NCI-H345 treated with DMSO at 0.1 percent for 48 hours (cell line): ENCODE data around the gene CHST11.

Experiments
- DNase-seq: peaks from one replicate; lab custom pipeline; 2025; ENCODE audit not compliant: unreplicated experiment; lab: John Stamatoyannopoulos, UW

Gene CHST11

GRCh38 chr12:104709692-104710435, 253.1 kb downstream of the CHST11 start:
- DNase-seq, result no peak

GRCh38 chr12:104710940-104711689, 254.4 kb downstream of the CHST11 start:
- no peak for DNase-seq

GRCh38 chr12:104712477-104712876, 255.7 kb downstream of the CHST11 start:
- no peak for DNase-seq

- DNase-seq, result no peak
These were observed 256.2 kb downstream of the CHST11 start for GRCh38 chr12:104712968-104713367.

GRCh38 chr12:104713444-104713843, 256.7 kb downstream of the CHST11 start:
- no peak for DNase-seq

- no peak for DNase-seq
These were observed 257.6 kb downstream of the CHST11 start for GRCh38 chr12:104714369-104714768.

GRCh38 chr12:104716172-104716571, 259.4 kb downstream of the CHST11 start:
- DNase-seq, result no peak

- peak; percentile 38 for DNase-seq
These were observed 261.7 kb downstream of the CHST11 start for GRCh38 chr12:104718304-104718929.

- no peak for DNase-seq
These were observed 263.1 kb downstream of the CHST11 start for GRCh38 chr12:104719700-104720338.

- DNase-seq, result no peak
These were observed 263.7 kb downstream of the CHST11 start for GRCh38 chr12:104720339-104721038.

GRCh38 chr12:104721039-104721405, 264.3 kb downstream of the CHST11 start:
- no peak for DNase-seq

GRCh38 chr12:104721936-104722335, 265.2 kb downstream of the CHST11 start:
- DNase-seq, result no peak

GRCh38 chr12:104722601-104723534, 266.1 kb downstream of the CHST11 start:
- no peak for DNase-seq

- DNase-seq, result no peak
These were observed 267.1 kb downstream of the CHST11 start for GRCh38 chr12:104723895-104724294.

GRCh38 chr12:104724992-104725585, 268.3 kb downstream of the CHST11 start:
- no peak for DNase-seq

- no peak for DNase-seq
These were observed 268.9 kb downstream of the CHST11 start for GRCh38 chr12:104725610-104726009.

- no peak for DNase-seq
These were observed 271.1 kb downstream of the CHST11 start for GRCh38 chr12:104727726-104728465.

- no peak for DNase-seq
These were observed 272.3 kb downstream of the CHST11 start for GRCh38 chr12:104729091-104729490.
